ENCODE measurements around the gene SLC2A4RG. TPM values are rescaled to one million over a fixed set of nuclear protein-coding genes. Genes with fewer than 3 reads are reported as not detected.

The SLC2A4RG gene
- total and polyA plus RNA-seq, 2 of the 13 experiments (the other 11 are each of a cell fraction or from before 2014, with no cell fraction given) = 91.4 to 95.9 TPM

- TF ChIP-seq ZNF660 (CRISPR knock-in tag; IDR thresholded peaks at IDR 0.05; ENCODE audit: borderline replicate concordance, low read depth) = no peak
- TF ChIP-seq ZNF12 (CRISPR knock-in tag; IDR thresholded peaks at IDR 0.05) = no peak; the same call in none of the 2 replicates
- TF ChIP-seq MAFF (IDR thresholded peaks at IDR 0.05; ENCODE audit: low read depth, low read length) = no peak; the same call in 1 of the 2 replicates
- peak; percentile 85; the same call in 1 of the 2 replicates for TF ChIP-seq KLF12 (CRISPR knock-in tag; IDR thresholded peaks at IDR 0.05; ENCODE audit: borderline replicate concordance)
- peak; percentile 39; the same call in 1 of the 2 replicates for TF ChIP-seq PRDM15 (CRISPR knock-in tag; IDR thresholded peaks at IDR 0.05)
- peak; percentile 35; the same call in 1 of the 2 replicates for TF ChIP-seq ATF6 (CRISPR knock-in tag; conservative IDR thresholded peaks at IDR 0.05)
- TF ChIP-seq HIVEP1 (CRISPR knock-in tag; IDR thresholded peaks at IDR 0.05) = peak; percentile 96
- peak; percentile 96 for TF ChIP-seq ZNF264 (CRISPR knock-in tag; IDR thresholded peaks at IDR 0.05)
- no peak for TF ChIP-seq ZNF337 (CRISPR knock-in tag; IDR thresholded peaks at IDR 0.05; ENCODE audit: borderline replicate concordance, low read depth)
- peak; percentile 89; the same call in 1 of the 2 replicates for TF ChIP-seq TSC22D2 (CRISPR knock-in tag; IDR thresholded peaks at IDR 0.05; ENCODE audit: borderline replicate concordance)
- TF ChIP-seq POGK (CRISPR knock-in tag; conservative IDR thresholded peaks at IDR 0.05) = peak; percentile 95
- TF ChIP-seq PCBP2 (optimal IDR thresholded peaks at IDR 0.05; ENCODE audit: low read depth, low read length, poor library complexity, severe bottlenecking) = no peak
- peak; percentile 97 for TF ChIP-seq THAP8 (CRISPR knock-in tag; IDR thresholded peaks at IDR 0.05; ENCODE audit: borderline replicate concordance)
Measured at GRCh38 chr20:63739130-63740069, at the start of gene SLC2A4RG (continued).

Measured in HepG2 (cell line).